Left ventricle myocardium inferior (tissue), 1 donor: ENCODE measurements around the gene RXRB. TPM values are rescaled to one million over a fixed set of nuclear protein-coding genes. Genes with fewer than 3 reads are reported as not detected.
A peak's percentile ranks its signal among the peaks of the same experiment; 100 is the strongest.

Experiments used
- DNase-seq: peaks from one replicate; pipeline ENCODE4 v3.0.0-alpha.2; 2020
- H3K27ac ChIP-seq: fragments of 200-600 bp; replicated peaks from 2 replicates; pipeline ENCODE4 v1.8.0; 2021
- H3K27me3 ChIP-seq: fragments of 200-600 bp; 2 replicates; pipeline ENCODE4 v1.8.0; 2021; ENCODE audit warnings: low read depth
- H3K36me3 ChIP-seq: fragments of 200-600 bp; 2 replicates; pipeline ENCODE4 v1.8.0; 2021
- H3K4me1 ChIP-seq: fragments of 200-600 bp; 2 replicates; pipeline ENCODE4 v1.8.0; 2021
- H3K4me3 ChIP-seq: fragments of 200-600 bp; 2 replicates; pipeline ENCODE4 v1.8.0; 2021; ENCODE audit warnings: mild to moderate bottlenecking, moderate library complexity
- H3K9me3 ChIP-seq: fragments of 200-600 bp; replicated peaks from 2 replicates; pipeline ENCODE4 v1.8.0; 2021
- CTCF ChIP-seq: fragments of 200-600 bp; IDR thresholded peaks from 2 replicates; pipeline ENCODE4 v1.8.0; 2021; ENCODE audit warnings: antibody characterized with exemption, mild to moderate bottlenecking, borderline replicate concordance
- intact Hi-C: fragments of 100-400 bp; cut with micrococcal nuclease; formaldehyde crosslinking; loops from one replicate; pipeline ENCODE4 v1.11.0; 2022
- total RNA-seq: library from RNA; stranded (reverse); fragmentation: NEBNext Ultra II Directional; extraction: Animal tissue kit (Norgen Biotek cat#: 25700); gene quantifications from one replicate; pipeline ENCODE4 v1.2.1, GENCODE V29; 2021
- donor health status: DM: no; HTN: yes; CAD: no; lungs with severe emphysema.

Gene RXRB
- total RNA-seq, 1 donor from 2014 or later: 40.3 TPM

GRCh38 chr6:33175436-33176069 is 24.9 kb downstream of the RXRB start:
- H3K27me3 ChIP-seq: no peaks in the 10 kb centered on the region
- H3K36me3 ChIP-seq: no peaks in the 10 kb centered on the region
- H3K9me3 ChIP-seq: no peaks in the 10 kb centered on the region
- no peak for TF ChIP-seq CTCF
- H3K4me1 ChIP-seq: no peaks in the 10 kb centered on the region
- no peak overlapping the region for H3K4me3 ChIP-seq
- DNase-seq: no peak
- H3K27ac ChIP-seq: no peak overlapping the region
- intact Hi-C loops: no loop called here

- Histone ChIP-seq H3K27ac (no peak overlapping the region), H3K27me3 (no peaks in the 10 kb centered on the region), H3K9me3 (no peaks in the 10 kb centered on the region), H3K4me1 (no peaks in the 10 kb centered on the region), H3K4me3 (no peak overlapping the region), H3K36me3 (no peaks in the 10 kb centered on the region)
- no peak for TF ChIP-seq CTCF
- no peak for DNase-seq
- intact Hi-C loops: no loop called here
Measured at GRCh38 chr6:33174784-33175183, 25.7 kb downstream of the RXRB start.

- Histone ChIP-seq H3K9me3 (no peaks in the 10 kb centered on the region), H3K4me3 (no peak overlapping the region), H3K36me3 (no peaks in the 10 kb centered on the region), H3K27me3 (no peaks in the 10 kb centered on the region), H3K27ac (no peak overlapping the region), H3K4me1 (no peaks in the 10 kb centered on the region)
- no peak for TF ChIP-seq CTCF
- DNase-seq: no peak
- intact Hi-C loops: no loop called here
Measured at GRCh38 chr6:33173535-33174180, 26.8 kb downstream of the RXRB start.

GRCh38 chr6:33172688-33173534 is 27.6 kb downstream of the RXRB start:
- intact Hi-C loops: no loop called here
- no peak overlapping the region for H3K27ac ChIP-seq
- no peaks in the 10 kb centered on the region for H3K36me3 ChIP-seq
- peak; percentile 59 for TF ChIP-seq CTCF
- no peak overlapping the region for H3K4me3 ChIP-seq
- H3K9me3 ChIP-seq: no peaks in the 10 kb centered on the region
- H3K27me3 ChIP-seq: no peaks in the 10 kb centered on the region
- no peak for DNase-seq
- no peaks in the 10 kb centered on the region for H3K4me1 ChIP-seq

GRCh38 chr6:33171880-33172687 is 28.4 kb downstream of the RXRB start:
- Histone ChIP-seq H3K4me1 (no peaks in the 10 kb centered on the region), H3K27ac (no peak overlapping the region), H3K9me3 (no peaks in the 10 kb centered on the region), H3K36me3 (no peaks in the 10 kb centered on the region), H3K4me3 (no peak overlapping the region), H3K27me3 (no peaks in the 10 kb centered on the region)
- no peak for DNase-seq
- TF ChIP-seq CTCF: no peak
- intact Hi-C loops: no loop called here
